Measurements from ENCODE around the gene SPATS2L.

The SPATS2L gene

GRCh38 chr2:200382874-200383273, 76.4 kb downstream of the SPATS2L start:
- ChIA-PET CTCF (no interaction called here), POLR2A (no interaction called here)
- H3K4me1 ChIP-seq (ENCODE audit: control insufficient read depth, insufficient read depth, low read length) = peaks cover 29% of the 10 kb centered on the region
- no peak overlapping the region for H3K4me3 ChIP-seq (ENCODE audit: low read depth, low read length)
- TF ChIP-seq ZNF335 (tag by site-specific recombination; conservative IDR thresholded peaks at IDR 0.05) = no peak
- no peak for TF ChIP-seq ZNF501 (tag by site-specific recombination; IDR thresholded peaks at IDR 0.05)
- TF ChIP-seq ZNF629 (tag by site-specific recombination; IDR thresholded peaks at IDR 0.05) = no peak
- no peak for TF ChIP-seq ZNF624 (tag by site-specific recombination; IDR thresholded peaks at IDR 0.05)
- no peak for TF ChIP-seq ZNF449 (tag by site-specific recombination; IDR thresholded peaks at IDR 0.05)
- TF ChIP-seq KLF10 (tag by site-specific recombination; IDR thresholded peaks at IDR 0.05) = no peak
- TF ChIP-seq ZSCAN4 (tag by site-specific recombination; IDR thresholded peaks at IDR 0.05) = no peak
- TF ChIP-seq ZNF610 (tag by site-specific recombination; IDR thresholded peaks at IDR 0.05; ENCODE audit: borderline replicate concordance) = no peak
- TF ChIP-seq SP7 (tag by site-specific recombination; IDR thresholded peaks at IDR 0.05) = no peak
- no peak for TF ChIP-seq ZNF677 (tag by site-specific recombination; IDR thresholded peaks at IDR 0.05)
- no peaks in the 10 kb centered on the region for H3K36me3 ChIP-seq (ENCODE audit: control insufficient read depth in 2 of 2, insufficient read depth in 1 of 2, low read length in 2 of 2)
- no peaks in the 10 kb centered on the region for H3K9me3 ChIP-seq (ENCODE audit: control insufficient read depth, insufficient read depth, low read depth, low read length)
- no peak overlapping the region for H3K27ac ChIP-seq (ENCODE audit: extremely low read depth, low read depth, low read length)

- Histone ChIP-seq H3K4me3 (ENCODE audit: low read depth, low read length) (no peak overlapping the region), H3K4me1 (ENCODE audit: control insufficient read depth, insufficient read depth, low read length) (peaks cover 22% of the 10 kb centered on the region), H3K9me3 (ENCODE audit: control insufficient read depth, insufficient read depth, low read depth, low read length) (no peaks in the 10 kb centered on the region), H3K36me3 (ENCODE audit: control insufficient read depth in 2 of 2, insufficient read depth in 1 of 2, low read length in 2 of 2) (no peaks in the 10 kb centered on the region), H3K27ac (ENCODE audit: extremely low read depth, low read depth, low read length) (no peak overlapping the region)
- ChIA-PET CTCF (no interaction called here), POLR2A (no interaction called here)
- TF ChIP-seq ZBTB17 (tag by site-specific recombination; IDR thresholded peaks at IDR 0.05) (0 out of 2 replicates have a peak, but pooled peaks have one; percentile 23), ATF2 (tag by site-specific recombination; IDR thresholded peaks at IDR 0.05; ENCODE audit: low read depth) (0 out of 2 replicates have a peak, but pooled peaks have one; percentile 16), ZNF341 (tag by site-specific recombination; IDR thresholded peaks at IDR 0.05; ENCODE audit: low read depth) (no peak)
These were observed 77.1 kb downstream of the SPATS2L start for GRCh38 chr2:200383380-200384110.

GRCh38 chr2:200385063-200385635, 78.7 kb downstream of the SPATS2L start:
- TF ChIP-seq ZNF335 (tag by site-specific recombination; conservative IDR thresholded peaks at IDR 0.05) (no peak), ZNF664 (tag by site-specific recombination; IDR thresholded peaks at IDR 0.05) (no peak), ZNF660 (tag by site-specific recombination; IDR thresholded peaks at IDR 0.05) (no peak), ZBTB20 (tag by site-specific recombination; IDR thresholded peaks at IDR 0.05) (no peak), MZF1 (tag by site-specific recombination; IDR thresholded peaks at IDR 0.05; ENCODE audit: borderline replicate concordance) (no peak), ZNF513 (tag by site-specific recombination; IDR thresholded peaks at IDR 0.05) (no peak), ZNF529 (tag by site-specific recombination; IDR thresholded peaks at IDR 0.05; ENCODE audit: insufficient replicate concordance) (no peak), ZNF658 (tag by site-specific recombination; IDR thresholded peaks at IDR 0.05) (no peak)
- Histone ChIP-seq H3K9me3 (ENCODE audit: control insufficient read depth, insufficient read depth, low read depth, low read length) (no peaks in the 10 kb centered on the region), H3K4me1 (ENCODE audit: control insufficient read depth, insufficient read depth, low read length) (peaks cover 6% of the 10 kb centered on the region), H3K36me3 (ENCODE audit: control insufficient read depth in 2 of 2, insufficient read depth in 1 of 2, low read length in 2 of 2) (peaks cover 0 to 12% of the 10 kb centered on the region in 2 experiments; a peak in 1 of 3 replicates), H3K27ac (ENCODE audit: extremely low read depth, low read depth, low read length) (no peak overlapping the region), H3K4me3 (ENCODE audit: low read depth, low read length) (no peak overlapping the region)
- POLR2A ChIA-PET = no interaction called here
- CTCF ChIA-PET = interaction anchor here (0.6 kb wide), 1 partner anchor 151 kb away, joined by 6 read pairs; no protein-coding TSS in a partner anchor

Measured in HEK293 (cell line).